OCI-LY7 (cell line): ENCODE results near the gene ZNF138. TPM values are rescaled to one million over a fixed set of nuclear protein-coding genes. Genes with fewer than 3 reads are reported as not detected.
"Not testable (repeated sequence)": the region's sequence is repeated elsewhere in the genome, so short reads cannot be mapped to it uniquely, and the experiment has no call there.

ENCODE experiments used
- BruUV-seq: library from RNA; stranded (reverse); fragments of 400-500 nt; replicated peaks from 2 replicates; lab custom pipeline; 2021; lab: Mats Ljungman, UMichigan
- CTCF ChIA-PET: fragments of 300-600 bp; sonication (Branson Sonifier 250); formaldehyde crosslinking; loops from one replicate; lab custom pipeline; 2022; ENCODE audit warnings: antibody characterized with exemption; ENCODE audit not compliant: unreplicated experiment; lab: Charles Lee
- POLR2A ChIA-PET: fragments of 300-600 bp; sonication (Branson Sonifier 250); formaldehyde crosslinking; loops from one replicate; lab custom pipeline; 2022; ENCODE audit warnings: antibody characterized with exemption; lab: Charles Lee
- DNase-seq: peaks from one replicate; pipeline ENCODE4 v3.0.0-alpha.2; 2015; ENCODE audit warnings: low spot score
- H2AFZ ChIP-seq: fragments of 200-600 bp; sonication (generic), shearing (Covaris generic); 2 replicates; pipeline ENCODE4 v1.6.1; 2014; ENCODE audit warnings: mild to moderate bottlenecking, antibody characterized with exemption, low read length, moderate library complexity
- H3K27ac ChIP-seq: fragments of 200-600 bp; sonication (generic); 2 replicates; pipeline ENCODE4 v1.5.1; 2014; ENCODE audit warnings: mixed run types, low read depth, mild to moderate bottlenecking, moderate library complexity, low read length, inconsistent platforms; ENCODE audit not compliant: poor library complexity, severe bottlenecking
- H3K36me3 ChIP-seq: fragments of 200-600 bp; sonication (generic); 2 replicates; pipeline ENCODE4 v1.6.1; 2014; ENCODE audit warnings: mild to moderate bottlenecking, antibody characterized with exemption, low read length, moderate library complexity, mixed read lengths; ENCODE audit not compliant: insufficient read depth
- H3K4me1 ChIP-seq: fragments of 200-600 bp; sonication (generic); 2 replicates; pipeline ENCODE4 v1.5.1; 2014; ENCODE audit warnings: mild to moderate bottlenecking, low read length; ENCODE audit not compliant: insufficient read depth, poor library complexity, severe bottlenecking
- H3K4me2 ChIP-seq: fragments of 200-600 bp; sonication (generic); 2 replicates; pipeline ENCODE4 v1.6.1; 2014; ENCODE audit warnings: mild to moderate bottlenecking, low read length
- H3K4me3 ChIP-seq: fragments of 200-600 bp; sonication (generic); 2 replicates; pipeline ENCODE4 v1.5.1; 2014; ENCODE audit warnings: mild to moderate bottlenecking, low read depth, low read length; ENCODE audit not compliant: poor library complexity, severe bottlenecking
- H3K79me2 ChIP-seq: fragments of 200-600 bp; sonication (generic); 2 replicates; pipeline ENCODE4 v1.6.1; 2016; ENCODE audit warnings: low read depth, mild to moderate bottlenecking, low read length, moderate library complexity, mixed read lengths; ENCODE audit not compliant: insufficient read depth
- H3K9me2 ChIP-seq: fragments of 200-600 bp; sonication (generic); 2 replicates; pipeline ENCODE4 v1.6.1; 2016; ENCODE audit warnings: mild to moderate bottlenecking, low read length, mixed read lengths; ENCODE audit not compliant: insufficient read depth
- H3K9me3 ChIP-seq: fragments of 200-600 bp; sonication (generic); 2 replicates; pipeline ENCODE4 v1.6.1; 2014; ENCODE audit warnings: mild to moderate bottlenecking, mixed run types, low read length, mixed read lengths
- H4K20me1 ChIP-seq: fragments of 200-600 bp; sonication (generic); 2 replicates; pipeline ENCODE4 v1.6.1; 2014; ENCODE audit warnings: mild to moderate bottlenecking, antibody characterized with exemption, low read length, moderate library complexity, mixed read lengths; ENCODE audit not compliant: insufficient read depth
- CTCF ChIP-seq: fragments of 200-600 bp; sonication (generic); conservative IDR thresholded peaks from 2 replicates; pipeline ENCODE4 v1.5.1; 2014; ENCODE audit warnings: mild to moderate bottlenecking, antibody characterized with exemption, low read length, moderate library complexity, mixed read lengths
- EZH2phosphoT487 ChIP-seq: fragments of 200-600 bp; sonication (generic); IDR thresholded peaks from 2 replicates; pipeline ENCODE4 v1.6.1; 2018; ENCODE audit warnings: low read depth, borderline replicate concordance, mild to moderate bottlenecking, mixed run types, antibody characterized with exemption, low read length, moderate library complexity, mixed read lengths
- intact Hi-C: fragments of 100-400 bp; cut with micrococcal nuclease; formaldehyde crosslinking; loops from one replicate; pipeline ENCODE4 v1.10.0; 2022; ENCODE audit not compliant: unreplicated experiment
- total RNA-seq, 2 experiments: library from RNA; depleted of rRNA in 1 of 2; stranded (reverse); fragments of >200 nt in 1 of 2; shearing (Covaris generic) in 1 of 2; gene quantifications; 2 replicates each; pipeline ENCODE4 v1.2.3, GENCODE V29; 2014 to 2022

The ZNF138 gene
- total RNA-seq, 2 experiments from 2014 or later = 23.5 to 25.6 TPM

DNA sequence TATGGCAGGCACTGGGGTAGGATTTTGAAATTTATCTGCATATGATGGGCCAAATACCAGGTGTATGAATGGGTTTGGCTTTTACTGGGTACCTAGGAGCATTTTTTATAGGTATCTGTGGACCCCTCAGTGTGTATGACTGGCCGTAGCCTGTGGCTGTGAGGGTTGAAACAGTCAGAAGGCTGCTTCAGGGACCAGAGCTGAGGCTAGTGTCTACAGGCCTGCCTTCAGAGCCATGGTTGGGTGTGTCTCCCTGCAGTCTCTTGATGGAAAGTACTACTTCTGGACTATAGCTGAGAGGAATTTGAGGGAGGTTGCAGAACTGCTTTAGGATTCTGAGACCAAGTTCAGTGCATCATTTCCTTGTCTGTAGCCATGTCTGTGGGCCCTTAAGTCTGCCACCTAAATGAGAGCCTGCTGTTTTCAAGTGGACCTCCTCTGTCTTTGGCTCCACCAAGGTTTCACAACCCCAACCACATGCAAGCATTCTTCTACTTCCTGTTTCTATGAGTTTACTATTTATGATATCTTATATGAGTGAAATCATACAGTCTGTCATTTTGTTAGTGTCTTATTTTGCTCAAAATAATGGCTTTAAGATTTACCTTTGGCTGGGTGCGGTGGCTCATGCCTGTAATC lies 19.9 kb upstream of the ZNF138 start:
- H3K4me2 ChIP-seq = no peak overlapping the region
- ChIA-PET CTCF (no interaction called here), POLR2A (interaction anchor here (0.8 to 1.1 kb wide), 2 partner anchors 17 to 24 kb away, joined by 3 read pairs; no protein-coding TSS in a partner anchor)
- TF ChIP-seq EZH2phosphoT487 (no peak), CTCF (no peak)
- no peaks in the 10 kb centered on the region for H3K79me2 ChIP-seq
- intact Hi-C loops = no loop called here
- no peaks in the 10 kb centered on the region for H3K9me2 ChIP-seq
- H4K20me1 ChIP-seq = no peaks in the 10 kb centered on the region
- peak overlapping the region; percentile 1 for H3K27ac ChIP-seq
- peak overlapping the region; percentile 81 for H2AFZ ChIP-seq
- H3K36me3 ChIP-seq = no peaks in the 10 kb centered on the region
- H3K4me1 ChIP-seq = peaks cover 15% of the 10 kb centered on the region
- BruUV-seq = no TSS peak
- peak; percentile 59 for DNase-seq
- 0 out of 2 replicates have a peak, but pooled peaks cover 6% of the 10 kb centered on the region for H3K9me3 ChIP-seq
- H3K4me3 ChIP-seq = no peak overlapping the region

- Histone ChIP-seq H3K4me2 (no peak overlapping the region), H3K4me3 (no peak overlapping the region), H3K27ac (no peak overlapping the region), H3K9me2 (no peaks in the 10 kb centered on the region), H4K20me1 (no peaks in the 10 kb centered on the region), H3K79me2 (no peaks in the 10 kb centered on the region), H3K9me3 (0 out of 2 replicates have a peak, but pooled peaks cover 6% of the 10 kb centered on the region), H3K4me1 (peaks cover 15% of the 10 kb centered on the region), H3K36me3 (no peaks in the 10 kb centered on the region), H2AFZ (peak overlapping the region; percentile 81)
- BruUV-seq = no TSS peak
- POLR2A ChIA-PET = no interaction called here
- DNase-seq = no peak
- CTCF ChIA-PET = no interaction called here
- intact Hi-C loops = no loop called here
- TF ChIP-seq EZH2phosphoT487 (no peak), CTCF (no peak)
Observed at GRCh38 chr7:64775289-64775688, 18.9 kb upstream of the ZNF138 start.

GRCh38 chr7:64784842-64785241 lies 9.4 kb upstream of the ZNF138 start:
- H2AFZ ChIP-seq, CTCF ChIA-PET, BruUV-seq: not testable (repeated sequence)

More at GRCh38 chr7:64784842-64785241, 9.4 kb upstream of the ZNF138 start:
- H3K9me2 ChIP-seq, DNase-seq, H3K4me2 ChIP-seq, H3K9me3 ChIP-seq, H3K36me3 ChIP-seq, H3K4me1 ChIP-seq, H3K27ac ChIP-seq, POLR2A ChIA-PET, H4K20me1 ChIP-seq, intact Hi-C loops, H3K79me2 ChIP-seq, H3K4me3 ChIP-seq: not testable (repeated sequence)
